ENCODE results near the gene PLEKHG2. TPM values are rescaled to one million over a fixed set of nuclear protein-coding genes. Genes with fewer than 3 reads are reported as not detected.
A peak's percentile ranks its signal among the peaks of the same experiment; 100 is the strongest.

Gene PLEKHG2
- polyA plus RNA-seq, 1 experiment: 20.6 TPM

DNA sequence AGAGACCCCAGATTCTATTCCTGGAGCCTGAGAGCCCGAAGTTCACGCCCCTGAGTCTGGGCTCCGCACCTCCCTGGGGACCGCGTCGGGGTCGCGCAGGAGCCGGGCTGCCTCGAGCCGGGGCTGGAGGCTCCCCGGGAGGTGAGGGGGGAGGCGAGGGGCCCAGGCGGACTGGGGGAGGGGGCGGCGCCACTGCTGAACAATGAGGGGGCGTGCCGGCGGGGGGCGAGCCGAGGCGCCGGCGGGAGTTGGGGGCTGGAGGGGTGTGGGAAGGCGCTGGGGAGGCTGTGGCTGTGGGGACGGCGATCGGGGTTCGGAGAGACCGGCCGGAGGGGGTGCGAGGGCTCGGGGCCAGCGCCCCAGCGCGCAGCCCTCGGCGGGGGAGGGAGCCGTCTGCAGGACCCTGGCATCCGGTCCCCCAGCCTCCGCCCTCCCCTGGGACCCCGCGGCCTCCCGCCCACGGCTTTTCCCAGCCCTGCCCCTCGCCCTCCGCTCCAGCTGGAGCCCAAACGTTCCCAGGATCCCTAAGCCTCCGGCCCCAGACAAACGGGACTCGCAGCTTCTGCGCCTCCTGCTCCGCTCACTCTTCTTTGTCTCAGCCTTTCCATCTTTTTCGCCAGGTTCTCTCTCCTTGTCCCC is 922 bp downstream of the PLEKHG2 start:
- ChIA-PET CTCF (interaction anchor here (0.6 to 2.9 kb wide), 8 partner anchors 9 to 79 kb away, joined by 3 to 20 read pairs (median 4); partner anchors contain the start of genes MED29, RPS16 and SUPT5H), POLR2A (interaction anchor here (0.6 to 2.2 kb wide), 3 partner anchors 22 to 67 kb away, joined by 4 to 17 read pairs (median 9); partner anchors contain the start of genes PAF1, RPS16 and TIMM50)
- DNase-seq (ENCODE audit: low read depth): no peak
- Histone ChIP-seq H3K4me3 (ENCODE audit: low read depth, low read length) (peak overlapping the region; percentile 78), H3K27me3 (ENCODE audit: control insufficient read depth, insufficient read depth, low read length) (no peaks in the 10 kb centered on the region), H3K36me3 (ENCODE audit: control insufficient read depth, insufficient read depth, low read length) (peaks cover 18% of the 10 kb centered on the region)
- TF ChIP-seq, protein P1, sequence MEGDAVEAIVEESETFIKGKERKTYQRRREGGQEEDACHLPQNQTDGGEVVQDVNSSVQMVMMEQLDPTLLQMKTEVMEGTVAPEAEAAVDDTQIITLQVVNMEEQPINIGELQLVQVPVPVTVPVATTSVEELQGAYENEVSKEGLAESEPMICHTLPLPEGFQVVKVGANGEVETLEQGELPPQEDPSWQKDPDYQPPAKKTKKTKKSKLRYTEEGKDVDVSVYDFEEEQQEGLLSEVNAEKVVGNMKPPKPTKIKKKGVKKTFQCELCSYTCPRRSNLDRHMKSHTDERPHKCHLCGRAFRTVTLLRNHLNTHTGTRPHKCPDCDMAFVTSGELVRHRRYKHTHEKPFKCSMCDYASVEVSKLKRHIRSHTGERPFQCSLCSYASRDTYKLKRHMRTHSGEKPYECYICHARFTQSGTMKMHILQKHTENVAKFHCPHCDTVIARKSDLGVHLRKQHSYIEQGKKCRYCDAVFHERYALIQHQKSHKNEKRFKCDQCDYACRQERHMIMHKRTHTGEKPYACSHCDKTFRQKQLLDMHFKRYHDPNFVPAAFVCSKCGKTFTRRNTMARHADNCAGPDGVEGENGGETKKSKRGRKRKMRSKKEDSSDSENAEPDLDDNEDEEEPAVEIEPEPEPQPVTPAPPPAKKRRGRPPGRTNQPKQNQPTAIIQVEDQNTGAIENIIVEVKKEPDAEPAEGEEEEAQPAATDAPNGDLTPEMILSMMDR (IDR thresholded peaks at IDR 0.05; ENCODE audit: insufficient read depth, low read depth, low read length): no peak

DNA sequence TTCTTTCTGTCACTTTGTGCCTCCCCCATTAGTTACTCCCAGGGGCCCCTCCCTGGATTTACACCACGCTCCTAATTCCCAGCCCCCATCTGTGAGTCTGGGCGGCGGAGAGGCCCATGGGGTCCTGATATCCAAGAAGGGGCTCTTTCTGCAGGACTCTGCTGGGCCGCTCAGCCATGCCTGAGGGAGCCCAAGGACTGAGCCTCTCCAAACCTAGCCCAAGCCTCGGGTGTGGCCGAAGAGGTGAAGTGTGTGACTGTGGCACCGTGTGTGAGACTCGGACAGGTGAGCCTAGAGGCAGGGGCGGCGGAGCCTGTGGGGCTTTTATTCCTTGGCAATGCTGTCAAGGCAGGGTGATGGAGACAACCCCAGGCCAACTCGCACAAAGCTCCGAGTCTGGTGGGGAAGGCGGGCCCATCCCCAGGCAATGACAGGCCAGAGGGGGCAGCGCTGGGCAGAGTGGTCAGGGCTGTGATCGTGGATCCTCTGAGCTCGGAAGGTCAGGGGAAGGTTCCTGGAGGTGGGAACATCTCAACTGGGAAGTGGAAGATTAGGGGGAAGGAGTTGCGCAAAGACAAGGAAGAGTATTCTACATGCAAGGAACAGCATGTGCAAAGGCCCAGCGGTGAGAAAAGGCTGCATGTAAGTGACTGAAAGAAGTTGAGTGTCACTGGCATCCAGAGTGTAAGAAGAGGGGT is 1.6 kb downstream of the PLEKHG2 start:
- DNase-seq (ENCODE audit: low read depth): no peak
- Histone ChIP-seq H3K36me3 (ENCODE audit: control insufficient read depth, insufficient read depth, low read length) (peaks cover 19% of the 10 kb centered on the region), H3K27me3 (ENCODE audit: control insufficient read depth, insufficient read depth, low read length) (no peaks in the 10 kb centered on the region), H3K4me3 (ENCODE audit: low read depth, low read length) (peak overlapping the region; percentile 78)
- POLR2A ChIA-PET: interaction anchor here (0.6 to 2.2 kb wide), 3 partner anchors 21 to 67 kb away, joined by 4 to 17 read pairs (median 9); partner anchors contain the start of genes PAF1, RPS16 and TIMM50
- CTCF ChIA-PET: interaction anchor here (0.6 to 2.9 kb wide), 9 partner anchors 10 to 79 kb away, joined by 3 to 20 read pairs (median 4); partner anchors contain the start of genes MED29, RPS16 and SUPT5H
- TF ChIP-seq, protein P1 (IDR thresholded peaks at IDR 0.05; ENCODE audit: insufficient read depth, low read depth, low read length): peak; percentile 36

DNA sequence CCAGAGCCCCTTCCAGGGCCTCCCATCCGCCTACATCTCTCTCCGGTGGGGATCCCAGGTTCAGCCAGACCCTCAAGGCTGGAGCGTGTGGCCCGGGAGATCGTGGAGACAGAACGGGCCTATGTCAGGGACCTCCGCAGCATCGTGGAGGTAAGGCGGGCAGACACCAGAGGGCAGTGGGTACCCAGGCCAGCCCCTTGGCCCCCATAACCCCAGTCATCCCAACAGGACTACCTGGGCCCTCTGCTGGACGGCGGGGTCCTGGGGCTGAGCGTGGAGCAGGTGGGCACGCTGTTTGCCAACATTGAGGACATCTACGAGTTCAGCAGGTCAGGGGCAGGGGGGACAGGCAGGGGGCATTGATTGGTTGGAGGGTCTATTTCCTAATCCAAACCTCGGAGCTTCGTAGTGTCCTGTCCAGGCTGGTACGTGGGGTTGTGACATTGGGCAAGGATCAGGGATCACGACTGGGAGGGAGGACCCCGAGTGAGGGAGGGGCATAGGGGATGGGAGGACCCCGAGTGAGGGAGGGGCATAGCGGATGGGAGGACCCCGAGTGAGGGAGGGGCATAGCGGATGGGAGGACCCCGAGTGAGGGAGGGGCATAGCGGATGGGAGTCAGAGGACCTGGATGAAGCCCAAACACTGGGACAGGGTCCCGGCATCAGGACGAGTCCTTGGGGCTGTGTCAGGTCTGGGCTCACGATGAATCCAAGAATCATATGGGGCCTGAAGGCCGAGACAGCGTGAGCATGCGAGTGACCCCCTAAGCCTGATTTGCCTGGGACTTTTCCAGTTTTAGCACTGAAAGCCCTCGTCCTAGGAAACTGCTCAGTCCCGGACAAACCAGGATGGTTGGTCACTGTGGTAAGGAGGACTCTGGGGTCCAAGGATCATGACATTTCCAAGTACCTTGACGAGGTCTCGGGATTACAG is 2.9 kb downstream of the PLEKHG2 start:
- Histone ChIP-seq H3K4me3 (ENCODE audit: low read depth, low read length) (peak overlapping the region; percentile 78), H3K27me3 (ENCODE audit: control insufficient read depth, insufficient read depth, low read length) (no peaks in the 10 kb centered on the region), H3K36me3 (ENCODE audit: control insufficient read depth, insufficient read depth, low read length) (peaks cover 19% of the 10 kb centered on the region)
- CTCF ChIA-PET: interaction anchor here (1.1 to 2.9 kb wide), 4 partner anchors 12 to 56 kb away, joined by 3 to 20 read pairs (median 11); partner anchors contain the start of gene RPS16
- POLR2A ChIA-PET: interaction anchor here (0.5 to 2.2 kb wide), 2 partner anchors 20 to 65 kb away, joined by 5 to 17 read pairs; partner anchors contain the start of genes RPS16 and TIMM50
- no peak for DNase-seq (ENCODE audit: low read depth)
- TF ChIP-seq, protein P1 (IDR thresholded peaks at IDR 0.05; ENCODE audit: insufficient read depth, low read depth, low read length): 0 out of 2 replicates have a peak, but pooled peaks have one; percentile 5

DNA sequence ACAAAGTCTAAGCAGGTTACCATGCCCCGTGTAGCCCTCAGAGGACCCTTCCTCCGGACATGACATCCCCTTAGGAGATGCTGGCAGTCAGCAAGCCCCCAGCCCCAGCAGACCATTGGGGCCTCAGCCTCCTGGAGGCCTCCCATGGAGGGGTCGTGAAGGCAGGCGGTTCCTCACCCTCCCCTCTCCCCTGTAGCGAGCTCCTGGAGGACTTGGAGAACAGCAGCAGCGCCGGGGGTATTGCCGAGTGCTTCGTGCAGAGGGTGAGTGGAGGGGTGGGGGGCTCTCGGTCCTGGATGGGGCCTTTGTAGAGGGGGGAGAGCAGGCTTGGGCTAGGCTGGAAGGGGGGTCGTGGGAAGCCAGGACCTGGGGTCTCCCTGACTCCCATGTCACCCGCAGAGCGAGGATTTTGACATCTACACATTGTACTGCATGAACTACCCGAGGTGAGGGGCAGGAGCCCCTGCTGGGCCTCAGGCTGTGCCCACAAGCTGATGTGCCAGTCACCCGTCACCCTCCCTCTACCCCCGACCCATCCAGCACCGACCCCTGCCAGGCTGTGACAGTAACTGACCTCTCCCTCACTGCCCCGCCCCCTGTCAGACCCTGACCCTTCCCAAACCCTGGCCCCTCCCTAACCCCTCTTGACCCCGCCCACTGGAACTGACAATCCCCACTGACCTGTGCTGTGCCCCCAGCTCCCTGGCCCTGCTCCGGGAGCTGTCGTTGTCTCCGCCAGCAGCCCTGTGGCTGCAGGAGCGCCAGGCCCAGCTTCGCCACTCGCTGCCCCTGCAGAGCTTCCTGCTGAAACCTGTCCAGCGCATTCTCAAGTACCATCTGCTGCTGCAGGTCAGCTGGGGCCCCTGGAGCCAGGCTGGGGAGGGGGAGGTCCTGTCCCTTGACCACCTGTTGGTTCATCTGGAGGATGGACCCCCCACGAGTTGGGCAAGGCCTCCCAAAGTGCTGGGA is 4.0 kb downstream of the PLEKHG2 start:
- TF ChIP-seq, protein P1 (IDR thresholded peaks at IDR 0.05; ENCODE audit: insufficient read depth, low read depth, low read length): no peak
- no peaks in the 10 kb centered on the region for H3K27me3 ChIP-seq (ENCODE audit: control insufficient read depth, insufficient read depth, low read length)
- POLR2A ChIA-PET: interaction anchor here (0.5 kb wide), 1 partner anchor 64 kb away, joined by 5 read pairs; the partner anchor contains the start of gene TIMM50
- no peak for DNase-seq (ENCODE audit: low read depth)
- no peak overlapping the region for H3K4me3 ChIP-seq (ENCODE audit: low read depth, low read length)
- H3K36me3 ChIP-seq (ENCODE audit: control insufficient read depth, insufficient read depth, low read length): peaks cover 23% of the 10 kb centered on the region
- CTCF ChIA-PET: interaction anchor here (0.6 to 2.9 kb wide), 4 partner anchors 18 to 375 kb away, joined by 3 to 8 read pairs (median 4); partner anchors contain the start of gene RPS16
